ENCODE data around the gene C11orf16.
"Not testable (repeated sequence)": the region's sequence is repeated elsewhere in the genome, so short reads cannot be mapped to it uniquely, and the experiment has no call there.

The C11orf16 gene

GRCh38 chr11:8886322-8886721 is 46.4 kb downstream of the C11orf16 start:
- DNase-seq (ENCODE audit: low spot score), result no peak

GRCh38 chr11:8881585-8881984 is 51.2 kb downstream of the C11orf16 start:
- DNase-seq (ENCODE audit: low spot score), result not testable (repeated sequence)

GRCh38 chr11:8878771-8879170 is 54.0 kb downstream of the C11orf16 start:
- DNase-seq (ENCODE audit: low spot score), result no peak

- DNase-seq (ENCODE audit: low spot score), result no peak
Observed at GRCh38 chr11:8873741-8874405, 58.9 kb downstream of the C11orf16 start.

GRCh38 chr11:8871962-8872361 is 60.8 kb downstream of the C11orf16 start:
- no peak for DNase-seq (ENCODE audit: low spot score)

GRCh38 chr11:8871171-8871775 is 61.5 kb downstream of the C11orf16 start:
- DNase-seq (ENCODE audit: low spot score), result no peak

GRCh38 chr11:8870411-8871170 is 62.2 kb downstream of the C11orf16 start:
- peak; percentile 24 for DNase-seq (ENCODE audit: low spot score)

Measured in activated CD4-positive, alpha-beta T cell treated with anti-CD3 and anti-CD28 coated beads, Interleukin-2, Interleukin-4, amounts not matched to agents 100 ng/mL and 50 ng/mL, durations not matched to agents 16 hours and 8 hours (primary cell).